ENCODE results near the gene UBAC2. TPM values are rescaled to one million over a fixed set of nuclear protein-coding genes. Genes with fewer than 3 reads are reported as not detected.

Gene UBAC2
- total and polyA plus RNA-seq, 2 of the 8 experiments (the other 6 are each of a cell fraction or from before 2014, with no cell fraction given), result 75.9 to 76.9 TPM

GRCh38 chr13:99289674-99290337, 89.2 kb downstream of the UBAC2 start:
- Histone ChIP-seq H3K27me3 (replicated peaks in 1 of 4; ENCODE audit: control insufficient read depth in 3 of 4, extremely low read depth in 1 of 4, insufficient read depth in 3 of 4, low read length in 3 of 4) (no peaks in the 10 kb centered on the region), H2BK20ac (ENCODE audit: low read length) (no peak overlapping the region), H3K9me3 (ENCODE audit: insufficient read depth in 2 of 2, low read depth in 1 of 2, low read length in 1 of 2) (no peaks in the 10 kb centered on the region), H3K9ac (replicated peaks in 1 of 4; ENCODE audit: extremely low read depth in 1 of 4, low read depth in 3 of 4, low read length in 3 of 4) (no peak overlapping the region), H3K4ac (replicated peaks; ENCODE audit: insufficient read length, low read depth, low read length) (no peak overlapping the region), H3K27ac (ENCODE audit: low read depth, low read length) (no peak overlapping the region), H3K4me1 (replicated peaks in 1 of 4; ENCODE audit: control insufficient read depth in 3 of 4, insufficient read depth in 4 of 4, low read length in 3 of 4) (no peaks in the 10 kb centered on the region), H3K14ac (ENCODE audit: insufficient read length) (no peak overlapping the region), H4K5ac (ENCODE audit: insufficient read length, low read depth, low read length) (no peak overlapping the region), H4K91ac (replicated peaks; ENCODE audit: insufficient read length, low read length) (no peak overlapping the region), H3K23ac (ENCODE audit: insufficient read length) (no peak overlapping the region), H2BK12ac (ENCODE audit: low read depth, low read length) (no peak overlapping the region), H3K56ac (replicated peaks; ENCODE audit: insufficient read length, low read depth, low read length) (no peak overlapping the region), H2AFZ (ENCODE audit: low read length) (no peak overlapping the region), H2BK120ac (replicated peaks; ENCODE audit: low read depth, low read length) (no peak overlapping the region), H3K79me1 (ENCODE audit: low read depth, low read length) (0 out of 2 replicates have a peak, but pooled peaks cover 2% of the 10 kb centered on the region), H3K4me2 (ENCODE audit: insufficient read depth in 1 of 2, low read depth in 2 of 2, low read length in 2 of 2) (no peak overlapping the region), H4K8ac (ENCODE audit: extremely low read depth, insufficient read depth, low read length) (no peak overlapping the region), H3K79me2 (ENCODE audit: control insufficient read depth in 1 of 2, insufficient read depth in 2 of 2, low read length in 2 of 2) (no peaks in the 10 kb centered on the region), H2BK5ac (ENCODE audit: low read depth, low read length) (no peak overlapping the region), H2BK15ac (ENCODE audit: low read length) (no peak overlapping the region), H3K4me3 (ENCODE audit: extremely low read depth in 1 of 4, insufficient read depth in 2 of 4, low read depth in 3 of 4, low read length in 4 of 4) (no peak overlapping the region), H2AK5ac (ENCODE audit: low read depth, low read length) (no peak overlapping the region), H3K36me3 (ENCODE audit: control insufficient read depth in 2 of 4, insufficient read depth in 4 of 4, low read length in 3 of 4) (no peaks in the 10 kb centered on the region), H3K23me2 (ENCODE audit: low read depth, low read length) (no peaks in the 10 kb centered on the region), H4K20me1 (replicated peaks in 1 of 2; ENCODE audit: control insufficient read depth in 1 of 2, insufficient read depth in 2 of 2, low read length in 2 of 2) (peaks cover 0 to 1% of the 10 kb centered on the region in 2 experiments), H3K18ac (ENCODE audit: extremely low read depth, low read length) (no peak overlapping the region)
- DNase-seq (ENCODE audit: low read depth in 1 of 2, low spot score in 2 of 2) (no peak), FAIRE-seq (no peak)
- ChIA-PET CTCF (ENCODE audit: partially characterized antibody) (interaction anchor here (0.7 kb wide), 1 partner anchor 390 kb away, joined by 3 read pairs; no protein-coding TSS in a partner anchor), POLR2A (ENCODE audit: partially characterized antibody) (no interaction called here)
- WGBS, 2 experiments (ENCODE audit: extremely low coverage in 1 of 2, insufficient coverage in 1 of 2, insufficient read length in 1 of 2, insufficient replicate concordance in 2 of 2, low coverage in 1 of 2, low lambda C conversion rate in 2 of 2, missing lambda C conversion rate in 1 of 2), result 84% methylated on average over 7 of the region's 7 CpGs; no CpG with 5 or more reads in 1 of the 2 experiments
- TF ChIP-seq SUZ12 (IDR thresholded peaks at IDR 0.05; ENCODE audit: low read length) (no peak), MAFK (IDR thresholded peaks at IDR 0.05; ENCODE audit: low read depth, low read length) (no peak), JUN (IDR thresholded peaks at IDR 0.05; ENCODE audit: low read depth, low read length) (no peak), SIRT6 (IDR thresholded peaks at IDR 0.05; ENCODE audit: low read length) (no peak), E2F6 (IDR thresholded peaks at IDR 0.05) (no peak), SP4 (IDR thresholded peaks at IDR 0.05; ENCODE audit: low read length) (no peak), SIX5 (IDR thresholded peaks at IDR 0.05; ENCODE audit: low read depth, low read length) (no peak), YY1 (IDR thresholded peaks at IDR 0.05; ENCODE audit: low read depth, low read length) (no peak), RFX5 (IDR thresholded peaks at IDR 0.05; ENCODE audit: borderline replicate concordance, low read depth, low read length) (no peak), SP1 (IDR thresholded peaks at IDR 0.05; ENCODE audit: low read depth, low read length) (no peak), SIN3A (conservative IDR thresholded peaks at IDR 0.05 in 1 of 2, IDR thresholded peaks at IDR 0.05 in 1 of 2; ENCODE audit: low read depth in 1 of 2, low read length in 2 of 2) (no peak), CBX5 (IDR thresholded peaks at IDR 0.05; ENCODE audit: low read depth, low read length) (no peak), SRF (IDR thresholded peaks at IDR 0.05; ENCODE audit: low read depth, low read length) (no peak)
